Karpas-422 (cell line): ENCODE measurements around the gene ICAM4. TPM values are rescaled to one million over a fixed set of nuclear protein-coding genes. Genes with fewer than 3 reads are reported as not detected.

Source experiments
- DNase-seq: peaks from one replicate; pipeline ENCODE4 v3.0.0-alpha.2; 2015
- H2AFZ ChIP-seq: fragments of 200-600 bp; sonication (generic); 2 replicates; pipeline ENCODE4 v1.6.1; 2014; ENCODE audit warnings: antibody characterized with exemption, low read length, mixed read lengths
- H3K27ac ChIP-seq: fragments of 200-600 bp; sonication (generic); 2 replicates; pipeline ENCODE4 v1.5.1; 2014; ENCODE audit warnings: mild to moderate bottlenecking, low read length, moderate library complexity
- H3K27me3 ChIP-seq: fragments of 200-600 bp; sonication (generic); 2 replicates; pipeline ENCODE4 v1.6.1; 2014; ENCODE audit warnings: low read length, mixed read lengths
- H3K36me3 ChIP-seq: fragments of 200-600 bp; sonication (generic); 2 replicates; pipeline ENCODE4 v1.6.1; 2014; ENCODE audit warnings: low read length, mixed read lengths; ENCODE audit not compliant: insufficient read depth
- H3K4me1 ChIP-seq: fragments of 200-600 bp; sonication (generic); 2 replicates; pipeline ENCODE4 v1.6.1; 2014; ENCODE audit warnings: mild to moderate bottlenecking, low read length, mixed read lengths
- H3K4me2 ChIP-seq: fragments of 200-600 bp; sonication (generic); 2 replicates; pipeline ENCODE4 v1.6.1; 2014; ENCODE audit warnings: low read length, low read depth, mild to moderate bottlenecking; ENCODE audit not compliant: poor library complexity, severe bottlenecking
- H3K4me3 ChIP-seq: fragments of 200-600 bp; sonication (generic); 2 replicates; pipeline ENCODE4 v1.5.1; 2014; ENCODE audit warnings: mild to moderate bottlenecking, antibody characterized with exemption, low read length, mixed read lengths
- H3K79me2 ChIP-seq: fragments of 200-600 bp; sonication (generic); 2 replicates; pipeline ENCODE4 v1.6.1; 2014; ENCODE audit warnings: mild to moderate bottlenecking, low read length, mixed read lengths
- H3K9ac ChIP-seq: fragments of 200-600 bp; sonication (generic); 2 replicates; pipeline ENCODE4 v1.6.0; 2014; ENCODE audit warnings: low read length
- H3K9me2 ChIP-seq: fragments of 200-600 bp; sonication (generic), shearing (Covaris generic); replicated peaks from 2 replicates; pipeline ENCODE4 v1.6.0; 2014; ENCODE audit warnings: mild to moderate bottlenecking, low read length, moderate library complexity; ENCODE audit not compliant: insufficient read depth
- H3K9me3 ChIP-seq: fragments of 300-700, 200-600 bp; sonication (generic); 2 replicates; pipeline ENCODE4 v1.6.1; 2014; ENCODE audit warnings: low read length, mixed read lengths
- H4K20me1 ChIP-seq: fragments of 200-600 bp; sonication (generic); 2 replicates; pipeline ENCODE4 v1.6.1; 2014; ENCODE audit warnings: mild to moderate bottlenecking, antibody characterized with exemption, low read length, low read depth; ENCODE audit not compliant: insufficient read depth
- total RNA-seq: library from RNA; depleted of rRNA; stranded (reverse); fragments of >200 nt; shearing (Covaris generic); gene quantifications from 2 replicates; pipeline ENCODE4 v1.2.3, GENCODE V29; 2014; ENCODE audit warnings: low replicate concordance

ICAM4 gene
- total RNA-seq, 1 experiment from 2014 or later, result not detected

DNA sequence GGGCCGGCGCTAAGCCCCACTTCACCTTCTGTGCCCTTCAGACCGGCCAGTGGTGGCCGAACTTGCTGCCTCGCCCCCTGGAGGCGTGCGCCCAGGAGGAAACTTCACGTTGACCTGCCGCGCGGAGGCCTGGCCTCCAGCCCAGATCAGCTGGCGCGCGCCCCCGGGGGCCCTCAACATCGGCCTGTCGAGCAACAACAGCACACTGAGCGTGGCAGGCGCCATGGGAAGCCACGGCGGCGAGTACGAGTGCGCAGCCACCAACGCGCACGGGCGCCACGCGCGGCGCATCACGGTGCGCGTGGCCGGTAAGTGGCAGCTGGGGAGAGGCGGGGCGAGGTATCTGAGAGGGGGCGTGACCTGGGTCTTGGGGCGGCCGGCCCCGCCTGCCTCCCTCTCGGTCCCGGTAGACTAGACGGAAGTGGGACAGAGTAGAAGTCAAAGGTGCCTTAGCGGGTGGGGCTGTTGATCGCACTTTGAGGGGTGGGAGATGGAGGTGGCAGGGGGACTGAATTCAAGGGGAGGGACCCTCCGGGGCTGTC, 8.6 kb downstream of the ICAM4 start:
- Histone ChIP-seq H3K9ac (peak overlapping the region; percentile 43; the same call in 1 of the 2 replicates), H3K4me2 (peak overlapping the region; percentile 44), H3K79me2 (no peaks in the 10 kb centered on the region), H3K9me2 (no peaks in the 10 kb centered on the region), H3K4me3 (peak overlapping the region; percentile 43; the same call in 1 of the 2 replicates), H3K9me3 (no peaks in the 10 kb centered on the region), H3K4me1 (peaks cover 11% of the 10 kb centered on the region), H3K27me3 (no peaks in the 10 kb centered on the region), H3K27ac (no peak overlapping the region), H2AFZ (peak overlapping the region; percentile 58), H3K36me3 (no peaks in the 10 kb centered on the region), H4K20me1 (no peaks in the 10 kb centered on the region)
- DNase-seq, result peak; percentile 72

- Histone ChIP-seq H3K9me2 (no peaks in the 10 kb centered on the region), H4K20me1 (no peaks in the 10 kb centered on the region), H3K9ac (peak overlapping the region; percentile 43; the same call in 1 of the 2 replicates), H3K27ac (no peak overlapping the region), H3K36me3 (no peaks in the 10 kb centered on the region), H3K4me2 (peak overlapping the region; percentile 44), H3K27me3 (no peaks in the 10 kb centered on the region), H2AFZ (peak overlapping the region; percentile 58), H3K4me3 (peak overlapping the region; percentile 43; the same call in 1 of the 2 replicates), H3K4me1 (peaks cover 8% of the 10 kb centered on the region), H3K79me2 (no peaks in the 10 kb centered on the region), H3K9me3 (no peaks in the 10 kb centered on the region)
- DNase-seq, result no peak
Measured at GRCh38 chr19:10295847-10296591, 9.3 kb downstream of the ICAM4 start.

DNA sequence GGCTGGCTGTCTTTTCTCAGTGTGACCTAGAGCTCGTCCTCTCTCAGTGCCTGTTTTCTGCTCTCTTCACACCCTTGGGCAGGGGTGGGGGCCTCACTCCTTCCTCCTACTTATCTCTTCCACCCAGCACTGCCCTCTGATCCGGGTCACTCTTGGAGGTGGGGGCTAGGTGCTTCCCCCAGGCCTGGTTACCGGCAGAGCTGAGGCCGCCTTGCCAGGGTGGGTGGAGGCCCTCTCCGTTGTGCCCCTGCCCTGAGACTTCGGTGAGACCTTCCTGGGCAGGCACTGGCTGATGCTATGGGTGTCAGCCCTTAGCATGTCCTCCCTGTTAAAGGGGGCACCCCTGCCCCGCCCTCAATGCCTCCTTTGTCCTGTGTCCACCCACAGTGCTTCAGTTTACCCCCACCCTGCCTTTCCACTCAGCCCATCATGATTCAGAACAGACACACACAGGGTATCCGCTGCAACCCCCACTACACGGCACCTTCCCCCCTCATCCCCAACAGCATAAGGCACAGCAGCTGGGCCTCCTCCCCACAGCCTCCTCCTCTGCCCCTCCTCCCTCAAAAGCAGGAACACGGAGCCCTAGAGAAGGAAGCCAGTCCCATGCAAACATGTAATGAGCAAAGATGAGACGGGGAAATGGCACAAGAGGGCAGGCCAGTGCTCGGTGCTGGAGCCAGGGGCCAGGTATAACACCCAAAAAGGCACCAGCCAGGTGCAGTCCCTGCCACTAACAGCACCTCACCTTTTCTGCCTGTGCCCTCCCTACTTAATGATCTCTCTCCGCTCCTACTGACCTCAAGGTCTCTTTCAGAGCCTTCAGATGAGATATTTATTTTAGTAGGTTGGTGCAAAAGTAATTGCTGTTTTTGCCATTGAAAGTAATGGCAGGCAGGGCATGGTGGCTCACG, 13.0 kb downstream of the ICAM4 start:
- DNase-seq, result no peak
- no peak overlapping the region for H3K4me2 ChIP-seq
- no peak overlapping the region for H3K4me3 ChIP-seq
- H3K79me2 ChIP-seq, result no peaks in the 10 kb centered on the region
- no peak overlapping the region for H3K27ac ChIP-seq
- H3K27me3 ChIP-seq, result no peaks in the 10 kb centered on the region
- H2AFZ ChIP-seq, result no peak overlapping the region
- H3K4me1 ChIP-seq, result peaks cover 8% of the 10 kb centered on the region
- no peaks in the 10 kb centered on the region for H3K36me3 ChIP-seq
- H3K9me3 ChIP-seq, result no peaks in the 10 kb centered on the region
- no peaks in the 10 kb centered on the region for H4K20me1 ChIP-seq
- no peaks in the 10 kb centered on the region for H3K9me2 ChIP-seq
- H3K9ac ChIP-seq, result no peak overlapping the region

- no peak for DNase-seq
- Histone ChIP-seq H3K79me2 (no peaks in the 10 kb centered on the region), H3K9me3 (no peaks in the 10 kb centered on the region), H3K4me2 (no peak overlapping the region), H2AFZ (no peak overlapping the region), H3K4me1 (no peaks in the 10 kb centered on the region), H3K27me3 (no peaks in the 10 kb centered on the region), H3K36me3 (no peaks in the 10 kb centered on the region), H3K9ac (no peak overlapping the region), H3K4me3 (no peak overlapping the region), H3K9me2 (no peaks in the 10 kb centered on the region), H3K27ac (no peak overlapping the region), H4K20me1 (no peaks in the 10 kb centered on the region)
Measured at GRCh38 chr19:10305139-10305806, 18.5 kb downstream of the ICAM4 start.

GRCh38 chr19:10306327-10306726, 19.6 kb downstream of the ICAM4 start:
- Histone ChIP-seq H3K9ac (no peak overlapping the region), H2AFZ (no peak overlapping the region), H3K4me1 (no peaks in the 10 kb centered on the region), H4K20me1 (no peaks in the 10 kb centered on the region), H3K4me3 (no peak overlapping the region), H3K36me3 (no peaks in the 10 kb centered on the region), H3K4me2 (no peak overlapping the region), H3K79me2 (no peaks in the 10 kb centered on the region), H3K27ac (no peak overlapping the region), H3K27me3 (no peaks in the 10 kb centered on the region), H3K9me3 (no peaks in the 10 kb centered on the region), H3K9me2 (no peaks in the 10 kb centered on the region)
- DNase-seq, result no peak

- Histone ChIP-seq H3K9me2 (no peaks in the 10 kb centered on the region), H3K27me3 (no peaks in the 10 kb centered on the region), H3K4me1 (peaks cover under 1% of the 10 kb centered on the region; the same call in 1 of the 2 replicates), H3K9ac (no peak within 1 kb of the TSS), H4K20me1 (no peaks in the 10 kb centered on the region), H3K4me2 (no peak within 1 kb of the TSS), H3K27ac (no peak within 1 kb of the TSS), H3K4me3 (no peak within 1 kb of the TSS), H3K9me3 (no peaks in the 10 kb centered on the region), H3K79me2 (peaks cover under 1% of the 10 kb centered on the region; the same call in 1 of the 2 replicates), H2AFZ (no peak within 1 kb of the TSS), H3K36me3 (no peaks in the 10 kb centered on the region)
- no peak for DNase-seq
Measured at GRCh38 chr19:10309423-10309822, 22.7 kb downstream of the ICAM4 start, which contains the start of gene ZGLP1. ZGLP1 (minus strand) TSS chr19:10309815.

GRCh38 chr19:10315335-10316214, 28.8 kb downstream of the ICAM4 start, which contains the start of gene FDX2:
FDX2 (minus strand) TSS chr19:10316015; CDS start chr19:10315996, 19 bp downstream.
- no peaks in the 10 kb centered on the region for H3K9me2 ChIP-seq
- no peak within 1 kb of the TSS for H3K27ac ChIP-seq
- peak within 1 kb of the TSS; percentile 98 for H3K4me2 ChIP-seq
- H3K4me1 ChIP-seq, result peaks cover 16% of the 10 kb centered on the region
- H4K20me1 ChIP-seq, result no peaks in the 10 kb centered on the region
- peak within 1 kb of the TSS; percentile 83 for H2AFZ ChIP-seq
- peaks cover 12% of the 10 kb centered on the region for H3K79me2 ChIP-seq
- no peaks in the 10 kb centered on the region for H3K9me3 ChIP-seq
- H3K36me3 ChIP-seq, result peaks cover 6% of the 10 kb centered on the region
- peak within 1 kb of the TSS; percentile 88 for H3K9ac ChIP-seq
- H3K27me3 ChIP-seq, result no peaks in the 10 kb centered on the region
- peak; percentile 96 for DNase-seq
- peak within 1 kb of the TSS; percentile 93 for H3K4me3 ChIP-seq
